ENCODE results near the gene ADGRL1. TPM values are rescaled to one million over a fixed set of nuclear protein-coding genes. Genes with fewer than 3 reads are reported as not detected.

The ADGRL1 gene
- total and polyA plus RNA-seq, 10 of the 15 experiments (the other 5 are each of a cell fraction or from before 2014, with no cell fraction given): 0.05 to 4.8 (median 0.71) TPM

DNA sequence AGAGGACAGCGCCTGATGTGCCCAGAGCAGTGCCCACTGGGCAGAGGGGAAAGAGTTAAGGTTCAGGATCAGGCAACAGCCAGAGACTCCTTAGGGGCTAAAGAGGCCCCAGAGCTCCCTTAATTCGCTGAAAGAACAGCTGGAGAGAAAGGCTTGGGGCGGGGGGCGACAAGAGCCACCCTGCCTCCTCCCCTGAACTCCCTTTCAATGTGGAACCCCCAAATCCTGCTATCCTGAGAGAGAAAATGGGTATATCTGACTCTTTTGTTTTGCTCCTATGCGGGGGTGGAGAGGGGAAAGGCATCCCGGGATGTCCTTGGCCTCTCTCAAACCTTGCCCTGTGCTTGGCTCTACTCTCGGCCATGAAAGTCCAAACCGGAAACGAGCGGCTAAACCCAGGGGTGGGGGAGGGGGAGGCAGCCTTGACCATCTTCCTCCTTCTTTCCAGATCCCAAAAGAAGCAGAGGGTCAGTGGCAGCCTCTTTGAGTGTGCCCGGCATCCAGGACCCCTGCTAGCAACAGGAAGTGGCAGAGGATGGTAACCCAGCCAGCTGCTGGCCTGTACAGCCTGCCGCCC lies 93.1 kb downstream of the ADGRL1 start:
- Histone ChIP-seq H3K4me2 (ENCODE audit: control insufficient read depth, insufficient read depth) (no peak overlapping the region), H3K36me3 (ENCODE audit: control insufficient read depth in 2 of 2, insufficient read depth in 2 of 2, low read length in 1 of 2) (no peaks in the 10 kb centered on the region), H4K20me1 (ENCODE audit: control insufficient read depth, insufficient read depth) (no peaks in the 10 kb centered on the region), H2AFZ (ENCODE audit: control insufficient read depth, low read depth, low read length) (no peak overlapping the region), H3K4me3 (no peak overlapping the region), H3K79me2 (ENCODE audit: control insufficient read depth, insufficient read depth, low read length) (peaks cover 8% of the 10 kb centered on the region), H3K27ac (ENCODE audit: control insufficient read depth, insufficient read depth) (no peak overlapping the region), H3K9me3 (replicated peaks; ENCODE audit: control insufficient read depth, insufficient read depth, low read length) (no peaks in the 10 kb centered on the region), H3K4me1 (ENCODE audit: control insufficient read depth, insufficient read depth, low read length) (peaks cover 8% of the 10 kb centered on the region), H3K9ac (ENCODE audit: control insufficient read depth, insufficient read depth, low read length) (no peak overlapping the region), H3K27me3 (replicated peaks in 1 of 2; ENCODE audit: control insufficient read depth in 2 of 2, insufficient read depth in 2 of 2, low read length in 1 of 2) (no peaks in the 10 kb centered on the region)
- DNase-seq (ENCODE audit: low read depth, low spot score) (no peak), FAIRE-seq (no peak), ATAC-seq (no peak)
- ChIA-PET CTCF (interaction anchor here (2.3 to 5.3 kb wide), 5 partner anchors 16 to 232 kb away, joined by 5 to 38 read pairs (median 31); partner anchors contain the start of gene MISP3), RAD21 (ENCODE audit: unreplicated experiment) (interaction anchor here (0.8 to 2.0 kb wide), 2 partner anchors 39 to 54 kb away, joined by 3 to 9 read pairs; no protein-coding TSS in a partner anchor), POLR2A (interaction anchor here (0.6 to 2.3 kb wide), 3 partner anchors 8 to 22 kb away, joined by 3 to 8 read pairs (median 3); no protein-coding TSS in a partner anchor), SMC1A (ENCODE audit: uncharacterized antibody, unreplicated experiment) (no interaction called here)
- no TSS peak for BruUV-seq (replicated peaks)
- in situ Hi-C loops (cut with MboI): no loop called here
- 91% methylated on average over 12 of the region's 12 CpGs for WGBS (ENCODE audit: insufficient coverage, insufficient replicate concordance, low lambda C conversion rate, missing lambda C conversion rate)
- intact Hi-C loops (cut with micrococcal nuclease; ENCODE audit: unreplicated experiment): no loop called here
- no peak for TF ChIP-seq ZNF384 (IDR thresholded peaks at IDR 0.05; ENCODE audit: borderline replicate concordance, low read depth, low read length)
- no peak for TF ChIP-seq JUNB (IDR thresholded peaks at IDR 0.05)
- no peak for TF ChIP-seq RUNX3 (IDR thresholded peaks at IDR 0.05; ENCODE audit: low read length)
- no peak for TF ChIP-seq RCOR1 (conservative IDR thresholded peaks at IDR 0.05; ENCODE audit: low read depth, low read length)
- no peak for TF ChIP-seq TCF3 (IDR thresholded peaks at IDR 0.05; ENCODE audit: borderline replicate concordance, insufficient read depth, low read depth, low read length)
- TF ChIP-seq BMI1 (IDR thresholded peaks at IDR 0.05; ENCODE audit: borderline replicate concordance): no peak
- no peak for TF ChIP-seq SRF (IDR thresholded peaks at IDR 0.05; ENCODE audit: low read depth in 2 of 2, low read length in 2 of 2)
- TF ChIP-seq, protein P1, sequence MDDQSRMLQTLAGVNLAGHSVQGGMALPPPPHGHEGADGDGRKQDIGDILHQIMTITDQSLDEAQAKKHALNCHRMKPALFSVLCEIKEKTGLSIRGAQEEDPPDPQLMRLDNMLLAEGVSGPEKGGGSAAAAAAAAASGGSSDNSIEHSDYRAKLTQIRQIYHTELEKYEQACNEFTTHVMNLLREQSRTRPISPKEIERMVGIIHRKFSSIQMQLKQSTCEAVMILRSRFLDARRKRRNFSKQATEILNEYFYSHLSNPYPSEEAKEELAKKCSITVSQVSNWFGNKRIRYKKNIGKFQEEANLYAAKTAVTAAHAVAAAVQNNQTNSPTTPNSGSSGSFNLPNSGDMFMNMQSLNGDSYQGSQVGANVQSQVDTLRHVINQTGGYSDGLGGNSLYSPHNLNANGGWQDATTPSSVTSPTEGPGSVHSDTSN (IDR thresholded peaks at IDR 0.05; ENCODE audit: insufficient replicate concordance, low read depth, low read length): no peak
- TF ChIP-seq POLR2A (IDR thresholded peaks at IDR 0.05; ENCODE audit: low read depth, low read length): no peak
- TF ChIP-seq MTA3 (IDR thresholded peaks at IDR 0.05; ENCODE audit: borderline replicate concordance, low read length): no peak
- TF ChIP-seq, protein P2, sequence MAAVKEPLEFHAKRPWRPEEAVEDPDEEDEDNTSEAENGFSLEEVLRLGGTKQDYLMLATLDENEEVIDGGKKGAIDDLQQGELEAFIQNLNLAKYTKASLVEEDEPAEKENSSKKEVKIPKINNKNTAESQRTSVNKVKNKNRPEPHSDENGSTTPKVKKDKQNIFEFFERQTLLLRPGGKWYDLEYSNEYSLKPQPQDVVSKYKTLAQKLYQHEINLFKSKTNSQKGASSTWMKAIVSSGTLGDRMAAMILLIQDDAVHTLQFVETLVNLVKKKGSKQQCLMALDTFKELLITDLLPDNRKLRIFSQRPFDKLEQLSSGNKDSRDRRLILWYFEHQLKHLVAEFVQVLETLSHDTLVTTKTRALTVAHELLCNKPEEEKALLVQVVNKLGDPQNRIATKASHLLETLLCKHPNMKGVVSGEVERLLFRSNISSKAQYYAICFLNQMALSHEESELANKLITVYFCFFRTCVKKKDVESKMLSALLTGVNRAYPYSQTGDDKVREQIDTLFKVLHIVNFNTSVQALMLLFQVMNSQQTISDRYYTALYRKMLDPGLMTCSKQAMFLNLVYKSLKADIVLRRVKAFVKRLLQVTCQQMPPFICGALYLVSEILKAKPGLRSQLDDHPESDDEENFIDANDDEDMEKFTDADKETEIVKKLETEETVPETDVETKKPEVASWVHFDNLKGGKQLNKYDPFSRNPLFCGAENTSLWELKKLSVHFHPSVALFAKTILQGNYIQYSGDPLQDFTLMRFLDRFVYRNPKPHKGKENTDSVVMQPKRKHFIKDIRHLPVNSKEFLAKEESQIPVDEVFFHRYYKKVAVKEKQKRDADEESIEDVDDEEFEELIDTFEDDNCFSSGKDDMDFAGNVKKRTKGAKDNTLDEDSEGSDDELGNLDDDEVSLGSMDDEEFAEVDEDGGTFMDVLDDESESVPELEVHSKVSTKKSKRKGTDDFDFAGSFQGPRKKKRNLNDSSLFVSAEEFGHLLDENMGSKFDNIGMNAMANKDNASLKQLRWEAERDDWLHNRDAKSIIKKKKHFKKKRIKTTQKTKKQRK (IDR thresholded peaks at IDR 0.05; ENCODE audit: low read depth, low read length): no peak
- TF ChIP-seq MEF2A (IDR thresholded peaks at IDR 0.05; ENCODE audit: insufficient read depth, low read depth, low read length): no peak
- no peak for TF ChIP-seq KLF5 (IDR thresholded peaks at IDR 0.05; ENCODE audit: partially characterized antibody)
- TF ChIP-seq, protein P3, sequence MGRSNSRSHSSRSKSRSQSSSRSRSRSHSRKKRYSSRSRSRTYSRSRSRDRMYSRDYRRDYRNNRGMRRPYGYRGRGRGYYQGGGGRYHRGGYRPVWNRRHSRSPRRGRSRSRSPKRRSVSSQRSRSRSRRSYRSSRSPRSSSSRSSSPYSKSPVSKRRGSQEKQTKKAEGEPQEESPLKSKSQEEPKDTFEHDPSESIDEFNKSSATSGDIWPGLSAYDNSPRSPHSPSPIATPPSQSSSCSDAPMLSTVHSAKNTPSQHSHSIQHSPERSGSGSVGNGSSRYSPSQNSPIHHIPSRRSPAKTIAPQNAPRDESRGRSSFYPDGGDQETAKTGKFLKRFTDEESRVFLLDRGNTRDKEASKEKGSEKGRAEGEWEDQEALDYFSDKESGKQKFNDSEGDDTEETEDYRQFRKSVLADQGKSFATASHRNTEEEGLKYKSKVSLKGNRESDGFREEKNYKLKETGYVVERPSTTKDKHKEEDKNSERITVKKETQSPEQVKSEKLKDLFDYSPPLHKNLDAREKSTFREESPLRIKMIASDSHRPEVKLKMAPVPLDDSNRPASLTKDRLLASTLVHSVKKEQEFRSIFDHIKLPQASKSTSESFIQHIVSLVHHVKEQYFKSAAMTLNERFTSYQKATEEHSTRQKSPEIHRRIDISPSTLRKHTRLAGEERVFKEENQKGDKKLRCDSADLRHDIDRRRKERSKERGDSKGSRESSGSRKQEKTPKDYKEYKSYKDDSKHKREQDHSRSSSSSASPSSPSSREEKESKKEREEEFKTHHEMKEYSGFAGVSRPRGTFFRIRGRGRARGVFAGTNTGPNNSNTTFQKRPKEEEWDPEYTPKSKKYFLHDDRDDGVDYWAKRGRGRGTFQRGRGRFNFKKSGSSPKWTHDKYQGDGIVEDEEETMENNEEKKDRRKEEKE (IDR thresholded peaks at IDR 0.05): no peak
- no peak for TF ChIP-seq DPF2 (IDR thresholded peaks at IDR 0.05)
- no peak for TF ChIP-seq CBX5 (IDR thresholded peaks at IDR 0.05; ENCODE audit: low read depth)

Measured in GM12878 (cell line).